SK-N-SH (cell line): ENCODE results near the gene CACUL1. TPM values are rescaled to one million over a fixed set of nuclear protein-coding genes. Genes with fewer than 3 reads are reported as not detected.

ENCODE experiments used
- CTCF ChIA-PET: fragments of 300-600, 350-600 bp; formaldehyde crosslinking; extraction: SDS; loops from one replicate; lab custom pipeline; 2021; lab: Yijun Ruan, JAX
- POLR2A ChIA-PET: fragments of 350-600 bp; sonication (Branson Sonifier 250); formaldehyde crosslinking; extraction: SDS; loops from one replicate; lab custom pipeline; 2020; ENCODE audit warnings: antibody characterized with exemption, inconsistent platforms; lab: Yijun Ruan, JAX
- DNase-seq: peaks from one replicate; pipeline ENCODE4 v3.0.0; 2012
- H2AFZ ChIP-seq: fragments of 200-600 bp; sonication (generic); 2 replicates; pipeline ENCODE4 v1.8.1; 2016; ENCODE audit warnings: antibody characterized with exemption, mild to moderate bottlenecking, low read depth
- H3F3A ChIP-seq: fragments of 200-600 bp; sonication (generic); replicated peaks from 2 replicates; pipeline ENCODE3; 2016; ENCODE audit warnings: antibody characterized with exemption, mild to moderate bottlenecking; ENCODE audit not compliant: insufficient read depth
- H3K27ac ChIP-seq, 2 experiments: fragments of 200-500 bp in 1 of 2; fragments of 200-600 bp in 1 of 2; sonication (Bioruptor generic) in 1 of 2; sonication (generic), shearing (Covaris generic) in 1 of 2; 2 replicates each; pipeline versions ENCODE4 v1.5.1 to v1.6.1; 2014 to 2016; ENCODE audit warnings: low read depth in 2 of 2, inconsistent platforms in 1 of 2, low read length in 1 of 2, mild to moderate bottlenecking in 1 of 2, mixed read lengths in 1 of 2
- H3K27me3 ChIP-seq: fragments of 200-600 bp; sonication (generic), shearing (Covaris generic); 2 replicates; pipeline ENCODE4 v1.6.1; 2016; ENCODE audit warnings: mixed run types; ENCODE audit not compliant: insufficient read depth
- H3K36me3 ChIP-seq, 2 experiments: fragments of 200-500 bp in 1 of 2; fragments of 200-600 bp in 1 of 2; sonication (Bioruptor generic) in 1 of 2; sonication (generic) in 1 of 2; replicated peaks in 1 of 2; 2 replicates each; pipeline versions ENCODE3 to v1.5.1; 2014 to 2016; ENCODE audit warnings: low read length in 1 of 2, mild to moderate bottlenecking in 1 of 2; ENCODE audit not compliant: insufficient read depth in 2 of 2, control insufficient read depth in 1 of 2
- H3K4me1 ChIP-seq, 2 experiments: fragments of 200-500 bp in 1 of 2; fragments of 200-600 bp in 1 of 2; sonication (Bioruptor generic) in 1 of 2; sonication (generic), shearing (Covaris generic) in 1 of 2; 2 replicates each; pipeline versions ENCODE4 v1.5.1 to v1.6.1; 2014 to 2016; ENCODE audit warnings: low read depth in 1 of 2, low read length in 1 of 2, mixed run types in 1 of 2; ENCODE audit not compliant: insufficient read depth in 2 of 2, control insufficient read depth in 1 of 2
- H3K4me2 ChIP-seq: fragments of 200-600 bp; sonication (generic), shearing (Covaris generic); 2 replicates; pipeline ENCODE4 v1.6.1; 2017; ENCODE audit warnings: mixed run types
- H3K4me3 ChIP-seq, 2 experiments: fragments of 200-500 bp in 1 of 2; fragments of 200-600 bp in 1 of 2; sonication (Bioruptor generic) in 1 of 2; sonication (generic), shearing (Covaris generic) in 1 of 2; 2 replicates each; pipeline versions ENCODE4 v1.5.1 to v1.8.1; 2014 to 2016; ENCODE audit warnings: low read depth in 2 of 2, inconsistent platforms in 1 of 2, low read length in 1 of 2, mild to moderate bottlenecking in 1 of 2, mixed read lengths in 1 of 2, moderate library complexity in 1 of 2
- H3K79me2 ChIP-seq: fragments of 200-600 bp; sonication (generic); 2 replicates; pipeline ENCODE4 v1.8.1; 2017; ENCODE audit warnings: mild to moderate bottlenecking; ENCODE audit not compliant: insufficient read depth
- H3K9ac ChIP-seq: fragments of 200-600 bp; sonication (generic); 2 replicates; pipeline ENCODE4 v1.6.1; 2017; ENCODE audit warnings: mixed run types
- H3K9me2 ChIP-seq: fragments of 200-600 bp; sonication (generic); 2 replicates; pipeline ENCODE4 v1.6.1; 2017; ENCODE audit warnings: mixed run types
- H3K9me3 ChIP-seq: fragments of 200-600 bp; sonication (generic); 2 replicates; pipeline ENCODE4 v1.6.1; 2017; ENCODE audit warnings: mixed run types, mild to moderate bottlenecking, moderate library complexity
- H4K20me1 ChIP-seq: fragments of 200-600 bp; sonication (generic); 2 replicates; pipeline ENCODE4 v1.6.1; 2017; ENCODE audit warnings: mild to moderate bottlenecking, mixed run types; ENCODE audit not compliant: insufficient read depth
- EZH2phosphoT487 ChIP-seq: fragments of 200-600 bp; sonication (generic); IDR thresholded peaks from 2 replicates; pipeline ENCODE4 v1.6.1; 2017; ENCODE audit warnings: low read depth, mixed run types, mild to moderate bottlenecking, antibody characterized with exemption, moderate library complexity, borderline replicate concordance
- FOSL2 ChIP-seq: IDR thresholded peaks from 2 replicates; pipeline ENCODE4 v1.4.0; 2012; ENCODE audit warnings: low read depth, mild to moderate bottlenecking, moderate library complexity, borderline replicate concordance
- FOXM1 ChIP-seq: IDR thresholded peaks from 2 replicates; pipeline ENCODE4 v1.4.0; 2012; ENCODE audit warnings: low read depth, mild to moderate bottlenecking
- GATA2 ChIP-seq: sonication (generic); formaldehyde crosslinking; IDR thresholded peaks from 2 replicates; pipeline ENCODE4 v1.5.0; 2020; ENCODE audit warnings: mild to moderate bottlenecking, missing genetic modification reagents
- JUND ChIP-seq: IDR thresholded peaks from 2 replicates; pipeline ENCODE4 v1.4.0; 2012
- NRF1 ChIP-seq: IDR thresholded peaks from 2 replicates; pipeline ENCODE4 v1.6.1; 2012; ENCODE audit warnings: low read depth, mild to moderate bottlenecking, low read length
- POLR2AphosphoS5 ChIP-seq: IDR thresholded peaks from 2 replicates; pipeline ENCODE4 v1.6.1; 2012; ENCODE audit warnings: low read depth, low read length
- RAD21 ChIP-seq: IDR thresholded peaks from 2 replicates; pipeline ENCODE4 v1.6.1; 2012; ENCODE audit warnings: mild to moderate bottlenecking, low read length
- TEAD4 ChIP-seq: IDR thresholded peaks from 2 replicates; pipeline ENCODE4 v1.4.0; 2012; ENCODE audit warnings: mild to moderate bottlenecking, borderline replicate concordance; ENCODE audit not compliant: insufficient read depth
- YY1 ChIP-seq: IDR thresholded peaks from 2 replicates; pipeline ENCODE4 v1.4.0; 2012; ENCODE audit warnings: low read depth, mild to moderate bottlenecking
- WGBS: methylation state at CpG from one replicate; pipeline ENCODE4 v1.1.6; 2017; ENCODE audit warnings: low lambda C conversion rate; 5-methylcytosine and 5-hydroxymethylcytosine counted together
- polyA plus RNA-seq, 3 experiments: library from polyadenylated mRNA; depleted of rRNA; stranded (reverse); fragments of >200 nt; gene quantifications; 2 replicates each; pipeline ENCODE4 v1.2.3, GENCODE V29; 2012
- TF ChIP-seq, protein P1 (sequence below): IDR thresholded peaks from 2 replicates; pipeline ENCODE4 v1.4.0; 2012; ENCODE audit warnings: low read depth, borderline replicate concordance
- TF ChIP-seq, protein P2 (sequence below): IDR thresholded peaks from 2 replicates; pipeline ENCODE4 v1.4.0; 2012; ENCODE audit warnings: low read depth
- TF ChIP-seq, protein P3 (sequence below): fragments of 150-350 bp; IDR thresholded peaks from 2 replicates; pipeline ENCODE4 v1.6.1; 2017; ENCODE audit warnings: antibody characterized with exemption, low read length, low read depth, borderline replicate concordance
- TF ChIP-seq, protein P4 (sequence below): IDR thresholded peaks from 2 replicates; pipeline ENCODE4 v1.6.1; 2012; ENCODE audit warnings: mild to moderate bottlenecking, low read depth, low read length, moderate library complexity

CACUL1 gene
- polyA plus RNA-seq, 1 of the 3 experiments (the other 2 are of a cell fraction): 2.6 TPM

DNA sequence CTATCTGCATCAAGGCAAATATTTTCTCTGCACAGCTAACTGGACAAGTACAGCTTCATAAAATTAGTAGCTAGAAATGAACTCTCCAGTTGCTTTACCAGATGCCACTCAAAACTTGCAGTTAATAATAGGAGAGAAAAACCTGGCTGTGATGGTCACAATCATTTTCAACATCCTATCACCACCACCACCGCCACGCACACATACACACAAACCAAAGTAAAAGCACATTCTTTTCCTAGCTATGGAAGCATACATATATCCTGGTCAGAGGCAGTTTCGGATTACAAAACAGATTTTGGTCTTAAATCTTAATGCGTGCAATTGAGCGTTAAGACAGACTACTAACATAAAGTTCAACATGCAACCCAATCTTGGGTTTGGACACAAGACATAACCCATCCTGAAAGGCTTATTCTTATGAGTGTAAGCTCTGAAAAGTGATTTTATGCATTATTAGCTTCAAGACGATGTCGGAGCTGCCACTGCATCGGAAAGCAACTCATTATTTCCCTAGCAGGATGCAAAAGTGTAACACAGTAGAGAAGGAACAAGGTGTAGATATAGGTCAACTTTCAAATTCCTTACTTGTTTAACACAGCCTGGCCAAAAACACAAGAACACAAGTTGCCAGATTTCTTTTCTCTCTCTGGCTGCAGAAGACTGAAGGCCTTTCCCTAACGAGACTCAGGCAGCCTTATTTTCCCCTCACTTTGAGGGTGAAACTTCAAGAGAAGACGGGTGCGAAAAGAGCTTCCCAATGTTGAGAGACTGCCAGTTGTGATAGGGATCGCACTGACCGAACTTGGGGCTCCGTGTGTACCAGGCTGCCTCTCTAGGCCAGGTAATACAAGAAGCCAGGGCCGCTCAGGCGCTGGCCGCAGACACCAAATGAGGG lies 1.2 kb downstream of the CACUL1 start:
- peak overlapping the region; percentile 67 to 88 for H3K27ac ChIP-seq
- H3K79me2 ChIP-seq: peaks cover 60% of the 10 kb centered on the region
- peaks cover 51% of the 10 kb centered on the region for H4K20me1 ChIP-seq
- H3K9ac ChIP-seq: peak overlapping the region; percentile 83
- H3K4me2 ChIP-seq: peak overlapping the region; percentile 87
- TF ChIP-seq FOXM1: no peak
- TF ChIP-seq, protein P1, sequence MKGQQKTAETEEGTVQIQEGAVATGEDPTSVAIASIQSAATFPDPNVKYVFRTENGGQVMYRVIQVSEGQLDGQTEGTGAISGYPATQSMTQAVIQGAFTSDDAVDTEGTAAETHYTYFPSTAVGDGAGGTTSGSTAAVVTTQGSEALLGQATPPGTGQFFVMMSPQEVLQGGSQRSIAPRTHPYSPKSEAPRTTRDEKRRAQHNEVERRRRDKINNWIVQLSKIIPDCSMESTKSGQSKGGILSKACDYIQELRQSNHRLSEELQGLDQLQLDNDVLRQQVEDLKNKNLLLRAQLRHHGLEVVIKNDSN: no peak
- TF ChIP-seq, protein P2, sequence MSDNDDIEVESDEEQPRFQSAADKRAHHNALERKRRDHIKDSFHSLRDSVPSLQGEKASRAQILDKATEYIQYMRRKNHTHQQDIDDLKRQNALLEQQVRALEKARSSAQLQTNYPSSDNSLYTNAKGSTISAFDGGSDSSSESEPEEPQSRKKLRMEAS: no peak
- TF ChIP-seq GATA2: 0 out of 2 replicates have a peak, but pooled peaks have one; percentile 35
- no peak for DNase-seq
- no peaks in the 10 kb centered on the region for H3K27me3 ChIP-seq
- ChIA-PET POLR2A (interaction anchor here (0.6 to 2.6 kb wide), 9 partner anchors 16 to 270 kb away, joined by 3 to 15 read pairs (median 4); no protein-coding TSS in a partner anchor), CTCF (interaction anchor here (0.6 to 3.6 kb wide), 10 partner anchors 7 to 185 kb away, joined by 3 to 29 read pairs (median 4); no protein-coding TSS in a partner anchor)
- no peaks in the 10 kb centered on the region for H3K36me3 ChIP-seq
- H2AFZ ChIP-seq: no peak overlapping the region; the same call in 1 of the 2 replicates
- no peaks in the 10 kb centered on the region for H3F3A ChIP-seq
- peak overlapping the region; percentile 86 to 91 for H3K4me3 ChIP-seq
- H3K4me1 ChIP-seq: peaks cover 13 to 18% of the 10 kb centered on the region in 2 experiments; a peak in 3 of 4 replicates
- H3K9me3 ChIP-seq: no peaks in the 10 kb centered on the region
- no peaks in the 10 kb centered on the region for H3K9me2 ChIP-seq
- WGBS: 11% methylated on average over 17 of the region's 17 CpGs

DNA sequence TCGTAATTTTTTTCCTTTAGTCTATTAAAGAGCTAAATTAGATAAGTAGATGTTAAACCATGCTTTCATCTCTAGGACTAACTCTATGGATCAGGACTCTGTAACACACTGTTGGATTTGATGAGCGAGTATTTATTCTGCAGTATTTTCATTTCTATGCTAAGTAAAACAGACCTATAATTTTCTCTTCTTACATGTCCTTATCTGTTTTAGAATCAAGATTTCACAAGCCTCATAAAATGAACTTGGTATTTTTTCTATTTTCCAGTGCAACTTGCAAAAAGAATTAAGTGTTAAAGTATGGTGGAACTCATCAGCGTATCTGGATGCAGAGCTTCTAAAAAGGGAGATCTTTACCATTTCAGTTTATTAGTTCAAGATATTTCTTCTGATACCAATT lies 2.4 kb downstream of the CACUL1 start:
- H3K27me3 ChIP-seq: no peaks in the 10 kb centered on the region
- H3K4me3 ChIP-seq: peak overlapping the region in 1 of 2 experiments; percentile 91; a peak in 3 of 4 replicates
- peak overlapping the region; percentile 87 for H3K4me2 ChIP-seq
- POLR2A ChIA-PET: no interaction called here
- no peaks in the 10 kb centered on the region for H3F3A ChIP-seq
- peak overlapping the region; percentile 83; the same call in 1 of the 2 replicates for H3K9ac ChIP-seq
- H3K4me1 ChIP-seq: peaks cover 13 to 18% of the 10 kb centered on the region in 2 experiments; a peak in 3 of 4 replicates
- CTCF ChIA-PET: interaction anchor here (0.9 to 3.6 kb wide), 2 partner anchors 18 to 184 kb away, joined by 4 to 29 read pairs; no protein-coding TSS in a partner anchor
- H3K9me3 ChIP-seq: no peaks in the 10 kb centered on the region
- no peak overlapping the region for H3K27ac ChIP-seq
- peaks cover 72% of the 10 kb centered on the region for H3K79me2 ChIP-seq
- no peak for DNase-seq
- no peak overlapping the region for H2AFZ ChIP-seq
- H3K36me3 ChIP-seq: no peaks in the 10 kb centered on the region
- peaks cover 63% of the 10 kb centered on the region for H4K20me1 ChIP-seq
- 88% methylated on average over 3 of the region's 3 CpGs for WGBS
- TF ChIP-seq, protein P3, sequence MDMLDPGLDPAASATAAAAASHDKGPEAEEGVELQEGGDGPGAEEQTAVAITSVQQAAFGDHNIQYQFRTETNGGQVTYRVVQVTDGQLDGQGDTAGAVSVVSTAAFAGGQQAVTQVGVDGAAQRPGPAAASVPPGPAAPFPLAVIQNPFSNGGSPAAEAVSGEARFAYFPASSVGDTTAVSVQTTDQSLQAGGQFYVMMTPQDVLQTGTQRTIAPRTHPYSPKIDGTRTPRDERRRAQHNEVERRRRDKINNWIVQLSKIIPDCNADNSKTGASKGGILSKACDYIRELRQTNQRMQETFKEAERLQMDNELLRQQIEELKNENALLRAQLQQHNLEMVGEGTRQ: no peak
- no peak for TF ChIP-seq RAD21
- no peak for TF ChIP-seq JUND
- TF ChIP-seq YY1: no peak
- TF ChIP-seq TEAD4: no peak
- no peak for TF ChIP-seq POLR2AphosphoS5
- TF ChIP-seq, protein P2: no peak
- TF ChIP-seq NRF1: no peak
- TF ChIP-seq, protein P4, sequence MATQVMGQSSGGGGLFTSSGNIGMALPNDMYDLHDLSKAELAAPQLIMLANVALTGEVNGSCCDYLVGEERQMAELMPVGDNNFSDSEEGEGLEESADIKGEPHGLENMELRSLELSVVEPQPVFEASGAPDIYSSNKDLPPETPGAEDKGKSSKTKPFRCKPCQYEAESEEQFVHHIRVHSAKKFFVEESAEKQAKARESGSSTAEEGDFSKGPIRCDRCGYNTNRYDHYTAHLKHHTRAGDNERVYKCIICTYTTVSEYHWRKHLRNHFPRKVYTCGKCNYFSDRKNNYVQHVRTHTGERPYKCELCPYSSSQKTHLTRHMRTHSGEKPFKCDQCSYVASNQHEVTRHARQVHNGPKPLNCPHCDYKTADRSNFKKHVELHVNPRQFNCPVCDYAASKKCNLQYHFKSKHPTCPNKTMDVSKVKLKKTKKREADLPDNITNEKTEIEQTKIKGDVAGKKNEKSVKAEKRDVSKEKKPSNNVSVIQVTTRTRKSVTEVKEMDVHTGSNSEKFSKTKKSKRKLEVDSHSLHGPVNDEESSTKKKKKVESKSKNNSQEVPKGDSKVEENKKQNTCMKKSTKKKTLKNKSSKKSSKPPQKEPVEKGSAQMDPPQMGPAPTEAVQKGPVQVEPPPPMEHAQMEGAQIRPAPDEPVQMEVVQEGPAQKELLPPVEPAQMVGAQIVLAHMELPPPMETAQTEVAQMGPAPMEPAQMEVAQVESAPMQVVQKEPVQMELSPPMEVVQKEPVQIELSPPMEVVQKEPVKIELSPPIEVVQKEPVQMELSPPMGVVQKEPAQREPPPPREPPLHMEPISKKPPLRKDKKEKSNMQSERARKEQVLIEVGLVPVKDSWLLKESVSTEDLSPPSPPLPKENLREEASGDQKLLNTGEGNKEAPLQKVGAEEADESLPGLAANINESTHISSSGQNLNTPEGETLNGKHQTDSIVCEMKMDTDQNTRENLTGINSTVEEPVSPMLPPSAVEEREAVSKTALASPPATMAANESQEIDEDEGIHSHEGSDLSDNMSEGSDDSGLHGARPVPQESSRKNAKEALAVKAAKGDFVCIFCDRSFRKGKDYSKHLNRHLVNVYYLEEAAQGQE: no peak
- TF ChIP-seq FOSL2: no peak
- no peak for TF ChIP-seq FOXM1
- no peak for TF ChIP-seq EZH2phosphoT487
- H3K9me2 ChIP-seq: no peaks in the 10 kb centered on the region
